CD4-positive, alpha-beta T cell (primary cell): Measurements from ENCODE around the gene IFIT1. TPM values are rescaled to one million over a fixed set of nuclear protein-coding genes. Genes with fewer than 3 reads are reported as not detected.
"Not testable (repeated sequence)": the region's sequence is repeated elsewhere in the genome, so short reads cannot be mapped to it uniquely, and the experiment has no call there.

ENCODE experiments used
- ATAC-seq: fragments of 200-7000 bp; cut with Tn5 transposase; one replicate; pipeline ENCODE4 v1.10.0; 2022; ENCODE audit warnings: mild to moderate bottlenecking; ENCODE audit not compliant: poor library complexity
- CTCF ChIA-PET: fragments of 350-600 bp; sonication (Branson Sonifier 250); formaldehyde crosslinking; loops from one replicate; lab custom pipeline; 2021; ENCODE audit warnings: antibody characterized with exemption, inconsistent platforms; lab: Charles Lee
- POLR2A ChIA-PET: fragments of 350-600 bp; sonication (Branson Sonifier 250); formaldehyde crosslinking; loops from one replicate; lab custom pipeline; 2021; ENCODE audit warnings: antibody characterized with exemption, inconsistent platforms; lab: Charles Lee
- DNase-seq, 14 experiments: peaks; one replicate each; pipeline ENCODE4 v3.0.0-alpha.2; 2013 to 2020; ENCODE audit warnings: mixed read lengths in 2 of 14
- H3K27ac ChIP-seq, 2 donors: one replicate each; pipeline versions ENCODE4 v1.5.1 to v1.7.0; 2013; ENCODE audit warnings: low read length in 2 of 2, low read depth in 1 of 2, mild to moderate bottlenecking in 1 of 2
- H3K27me3 ChIP-seq, 2 experiments: 1 replicate in 1 of 2; 2 replicates in 1 of 2; pipeline versions ENCODE4 v1.6.1 to v1.7.0; 2013; ENCODE audit warnings: low read length in 2 of 2, control low read depth in 1 of 2, mild to moderate bottlenecking in 1 of 2, moderate library complexity in 1 of 2; ENCODE audit not compliant: insufficient read depth in 2 of 2, control insufficient read depth in 1 of 2
- H3K36me3 ChIP-seq: one replicate; pipeline ENCODE4 v1.6.1; 2013; ENCODE audit warnings: low read length, control low read depth; ENCODE audit not compliant: insufficient read depth
- H3K4me1 ChIP-seq: one replicate; pipeline ENCODE4 v1.6.1; 2013; ENCODE audit warnings: low read length, control low read depth; ENCODE audit not compliant: insufficient read depth
- H3K4me3 ChIP-seq: one replicate; pipeline ENCODE4 v1.5.1; 2013; ENCODE audit warnings: mild to moderate bottlenecking, low read length, moderate library complexity
- H3K9me3 ChIP-seq, 2 experiments: 1 replicate in 1 of 2; 2 replicates in 1 of 2; pipeline versions ENCODE4 v1.6.1 to v1.7.0; 2013; ENCODE audit warnings: low read length in 2 of 2, mild to moderate bottlenecking in 2 of 2, control low read depth in 1 of 2, moderate library complexity in 1 of 2; ENCODE audit not compliant: control insufficient read depth in 1 of 2, insufficient read depth in 1 of 2
- H3K27ac Mint-ChIP-seq: one replicate; pipeline ENCODE4 v1.8.0; 2020; ENCODE audit warnings: mixed read lengths
- H3K27me3 Mint-ChIP-seq: one replicate; pipeline ENCODE4 v1.8.0; 2021; ENCODE audit warnings: mixed read lengths
- H3K36me3 Mint-ChIP-seq: one replicate; pipeline ENCODE4 v1.8.0; 2021; ENCODE audit warnings: low read depth, mixed read lengths
- H3K4me1 Mint-ChIP-seq: one replicate; pipeline ENCODE4 v1.8.0; 2021; ENCODE audit warnings: low read depth, mixed read lengths
- H3K4me3 Mint-ChIP-seq: one replicate; pipeline ENCODE4 v1.8.0; 2020; ENCODE audit warnings: mild to moderate bottlenecking, mixed read lengths
- H3K9me3 Mint-ChIP-seq: one replicate; pipeline ENCODE4 v1.8.0; 2020; ENCODE audit warnings: mixed read lengths
- intact Hi-C, 2 experiments: fragments of 100-400 bp; cut with DNase I in 1 of 2; cut with micrococcal nuclease in 1 of 2; formaldehyde crosslinking; loops; one replicate each; pipeline versions ENCODE4 v1.15.1 to v1.9.0; 2023 to 2025; cut with DNase I, micrococcal nuclease
- total RNA-seq, 174 experiments: library from RNA in 2 of 174; stranded (reverse) in 2 of 174; gene quantifications; one replicate each; pipeline ENCODE4 v1.2.3 and lab custom pipeline; 2021 to 2026
- TF ChIP-seq, protein P1 (sequence below): fragments of 200-600 bp; IDR thresholded peaks from one replicate; pipeline ENCODE4 v1.8.0; 2022; ENCODE audit warnings: antibody characterized with exemption, mild to moderate bottlenecking

IFIT1 gene
- total RNA-seq, 2 experiments from 2014 or later = 5.1 to 6.2 TPM

DNA sequence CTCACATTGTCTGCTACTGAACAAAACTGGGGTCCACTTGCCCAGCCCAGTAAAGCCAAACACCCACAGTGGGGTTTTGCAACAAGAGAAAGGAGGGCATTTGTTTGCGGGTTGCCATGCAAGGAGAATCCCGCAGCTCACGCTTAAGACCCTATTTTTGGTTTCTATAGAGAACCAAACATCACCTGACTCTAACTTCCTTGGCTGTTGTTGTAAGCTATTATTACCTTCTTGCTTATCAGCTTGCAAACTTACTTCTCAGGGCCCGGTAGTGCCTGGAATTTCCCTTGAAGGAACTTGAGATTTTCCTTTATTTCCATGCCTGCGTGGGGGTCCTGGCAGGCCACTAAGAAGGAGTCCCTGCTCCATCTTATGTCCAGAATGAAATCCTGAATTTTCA is 43.9 kb upstream of the IFIT1 start:
- no peak overlapping the region for H3K27ac ChIP-seq
- H3K36me3 Mint-ChIP-seq = no peaks in the 10 kb centered on the region
- no peaks in the 10 kb centered on the region for H3K36me3 ChIP-seq
- ChIA-PET CTCF (no interaction called here), POLR2A (no interaction called here)
- no peak overlapping the region for H3K27ac Mint-ChIP-seq
- H3K4me1 ChIP-seq = no peaks in the 10 kb centered on the region
- no peak for ATAC-seq
- no peak for DNase-seq
- no peaks in the 10 kb centered on the region for H3K9me3 Mint-ChIP-seq
- H3K4me1 Mint-ChIP-seq = peaks cover 11% of the 10 kb centered on the region
- no peak overlapping the region for H3K4me3 Mint-ChIP-seq
- TF ChIP-seq, protein P1, sequence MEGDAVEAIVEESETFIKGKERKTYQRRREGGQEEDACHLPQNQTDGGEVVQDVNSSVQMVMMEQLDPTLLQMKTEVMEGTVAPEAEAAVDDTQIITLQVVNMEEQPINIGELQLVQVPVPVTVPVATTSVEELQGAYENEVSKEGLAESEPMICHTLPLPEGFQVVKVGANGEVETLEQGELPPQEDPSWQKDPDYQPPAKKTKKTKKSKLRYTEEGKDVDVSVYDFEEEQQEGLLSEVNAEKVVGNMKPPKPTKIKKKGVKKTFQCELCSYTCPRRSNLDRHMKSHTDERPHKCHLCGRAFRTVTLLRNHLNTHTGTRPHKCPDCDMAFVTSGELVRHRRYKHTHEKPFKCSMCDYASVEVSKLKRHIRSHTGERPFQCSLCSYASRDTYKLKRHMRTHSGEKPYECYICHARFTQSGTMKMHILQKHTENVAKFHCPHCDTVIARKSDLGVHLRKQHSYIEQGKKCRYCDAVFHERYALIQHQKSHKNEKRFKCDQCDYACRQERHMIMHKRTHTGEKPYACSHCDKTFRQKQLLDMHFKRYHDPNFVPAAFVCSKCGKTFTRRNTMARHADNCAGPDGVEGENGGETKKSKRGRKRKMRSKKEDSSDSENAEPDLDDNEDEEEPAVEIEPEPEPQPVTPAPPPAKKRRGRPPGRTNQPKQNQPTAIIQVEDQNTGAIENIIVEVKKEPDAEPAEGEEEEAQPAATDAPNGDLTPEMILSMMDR = no peak
- H3K9me3 ChIP-seq = no peaks in the 10 kb centered on the region
- intact Hi-C loops = no loop called here
- H3K4me3 ChIP-seq = no peak overlapping the region
- H3K27me3 ChIP-seq = no peaks in the 10 kb centered on the region
- H3K27me3 Mint-ChIP-seq = no peaks in the 10 kb centered on the region

DNA sequence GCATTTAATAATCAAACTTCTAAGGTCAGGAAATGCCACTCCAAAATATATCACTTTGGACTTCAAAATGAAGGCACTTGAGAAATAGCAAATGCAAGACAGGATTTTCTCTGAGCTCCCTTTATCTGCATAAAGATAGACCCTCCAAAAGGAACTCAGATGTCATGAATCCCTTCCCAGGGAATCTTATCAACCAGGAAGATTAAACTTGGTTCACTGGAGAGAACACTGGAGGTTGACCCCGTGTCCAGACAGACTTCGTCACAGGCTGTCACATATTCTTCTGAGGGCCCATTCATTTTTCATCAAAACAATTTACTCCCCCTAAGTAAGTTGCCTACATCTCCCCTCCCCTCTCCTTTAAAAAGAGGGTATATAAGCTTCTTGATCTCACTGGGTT is 43.4 kb upstream of the IFIT1 start:
- H3K4me1 ChIP-seq = no peaks in the 10 kb centered on the region
- TF ChIP-seq, protein P1 = no peak
- H3K36me3 ChIP-seq = no peaks in the 10 kb centered on the region
- no peaks in the 10 kb centered on the region for H3K27me3 ChIP-seq
- ChIA-PET POLR2A (no interaction called here), CTCF (no interaction called here)
- H3K4me3 Mint-ChIP-seq = no peak overlapping the region
- no peak overlapping the region for H3K4me3 ChIP-seq
- H3K4me1 Mint-ChIP-seq = peaks cover 11% of the 10 kb centered on the region
- no peaks in the 10 kb centered on the region for H3K27me3 Mint-ChIP-seq
- ATAC-seq = no peak
- no peaks in the 10 kb centered on the region for H3K36me3 Mint-ChIP-seq
- no peak for DNase-seq
- no peak overlapping the region for H3K27ac ChIP-seq
- H3K9me3 Mint-ChIP-seq = no peaks in the 10 kb centered on the region
- intact Hi-C loops = no loop called here
- no peak overlapping the region for H3K27ac Mint-ChIP-seq
- H3K9me3 ChIP-seq = no peaks in the 10 kb centered on the region

DNA sequence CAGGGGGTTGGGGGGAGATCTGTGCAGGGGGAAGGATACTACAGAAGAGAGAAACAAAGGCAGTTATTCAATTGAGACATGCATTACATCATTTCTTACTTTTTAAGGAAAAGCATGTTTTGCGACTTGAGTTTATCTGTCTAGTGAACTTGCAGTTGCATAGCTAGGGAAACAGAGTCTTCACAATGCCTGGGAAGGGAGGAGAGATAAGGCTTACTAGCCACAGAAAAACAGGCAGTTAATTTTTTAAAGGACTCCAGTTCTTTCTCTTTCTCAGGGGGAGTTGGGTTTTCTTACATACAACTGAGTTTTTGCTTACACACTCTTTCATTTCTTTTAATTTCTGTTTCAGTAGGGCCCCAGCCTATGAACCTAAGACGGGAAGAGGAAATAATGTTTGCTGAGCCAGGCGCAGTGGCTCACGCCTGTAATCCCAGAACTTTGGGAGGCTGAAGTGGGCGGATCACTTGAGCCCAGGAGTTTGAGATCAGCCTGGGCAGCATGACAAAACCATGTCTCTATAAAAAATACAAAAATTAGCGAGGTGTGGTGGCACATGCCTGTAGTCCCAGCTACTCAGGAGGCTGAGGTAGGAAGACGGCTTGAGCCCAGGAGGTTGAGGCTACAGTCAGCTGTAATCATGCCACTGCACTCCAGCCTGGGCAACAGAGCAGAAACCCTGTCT is 41.6 kb upstream of the IFIT1 start:
- intact Hi-C loops = not testable (repeated sequence)

DNA sequence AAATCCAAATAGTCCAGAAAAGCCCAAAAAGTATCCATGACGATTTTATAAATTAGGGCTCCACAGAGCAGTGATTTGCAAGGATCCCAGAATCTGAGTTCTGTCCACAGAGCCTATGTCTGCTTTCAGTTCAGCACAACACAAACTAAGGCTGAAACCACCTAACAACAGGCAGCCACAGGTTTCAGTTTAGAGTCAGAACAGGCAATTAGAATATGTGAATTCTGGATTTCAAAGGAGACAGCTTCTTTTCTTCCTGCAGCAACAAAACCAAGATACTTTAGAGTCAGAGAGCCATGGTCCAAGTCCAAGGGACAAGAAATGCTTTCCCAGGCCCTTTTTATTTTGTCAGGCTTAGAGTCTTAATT is 41.0 kb upstream of the IFIT1 start:
- Mint-ChIP-seq H3K27me3 (no peaks in the 10 kb centered on the region), H3K4me3 (no peak overlapping the region), H3K4me1 (peaks cover 11% of the 10 kb centered on the region), H3K36me3 (no peaks in the 10 kb centered on the region), H3K9me3 (no peaks in the 10 kb centered on the region), H3K27ac (no peak overlapping the region)
- no peak overlapping the region for H3K27ac ChIP-seq
- no peaks in the 10 kb centered on the region for H3K36me3 ChIP-seq
- ChIA-PET CTCF (no interaction called here), POLR2A (interaction anchor here (0.8 kb wide), 1 partner anchor 20 kb away, joined by 3 read pairs; no protein-coding TSS in a partner anchor)
- H3K9me3 ChIP-seq = no peaks in the 10 kb centered on the region
- no peak for ATAC-seq
- DNase-seq = no peak
- H3K27me3 ChIP-seq = no peaks in the 10 kb centered on the region
- TF ChIP-seq, protein P1 = no peak
- no peak overlapping the region for H3K4me3 ChIP-seq
- intact Hi-C loops = no loop called here
- no peaks in the 10 kb centered on the region for H3K4me1 ChIP-seq

More for the DNA sequence above, 41.6 kb upstream of the IFIT1 start:
- H3K27me3 Mint-ChIP-seq, H3K27ac ChIP-seq, DNase-seq, H3K9me3 ChIP-seq, H3K27me3 ChIP-seq, H3K27ac Mint-ChIP-seq, H3K9me3 Mint-ChIP-seq, H3K36me3 ChIP-seq, H3K4me1 ChIP-seq, CTCF ChIA-PET, H3K4me3 Mint-ChIP-seq, H3K4me3 ChIP-seq, H3K36me3 Mint-ChIP-seq, ATAC-seq: not testable (repeated sequence)
- peaks cover 11% of the 10 kb centered on the region for H3K4me1 Mint-ChIP-seq
- POLR2A ChIA-PET = interaction anchor here (0.8 kb wide), 1 partner anchor 19 kb away, joined by 3 read pairs; no protein-coding TSS in a partner anchor
